Stimulated activated CD8-positive, alpha-beta memory T cell treated with anti-CD3 and anti-CD28 coated beads, Interleukin-15, amount 100 ng/mL, for 48 hours (primary cell): Measurements from ENCODE around the gene NCAPG2.

Experiments used
- DNase-seq, 2 donors: peaks; one replicate each; pipeline ENCODE4 v3.0.0-alpha.2; 2020; ENCODE audit warnings: low read depth in 2 of 2

NCAPG2 gene

DNA sequence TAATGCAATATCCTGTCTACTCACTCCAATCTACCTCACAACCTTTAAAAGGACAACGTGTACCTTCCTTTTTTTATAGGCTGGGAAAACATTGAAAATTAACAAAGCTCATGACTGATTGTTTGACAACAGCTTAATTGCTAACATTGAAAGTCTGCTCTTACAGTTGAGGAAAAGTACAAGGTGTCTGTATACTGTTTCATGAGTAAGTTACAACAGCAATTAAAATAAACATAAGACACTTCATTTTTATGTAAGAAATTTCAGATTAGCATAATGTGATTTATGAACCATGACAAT lies 28.6 kb upstream of the NCAPG2 start:
- no peak for DNase-seq

DNA sequence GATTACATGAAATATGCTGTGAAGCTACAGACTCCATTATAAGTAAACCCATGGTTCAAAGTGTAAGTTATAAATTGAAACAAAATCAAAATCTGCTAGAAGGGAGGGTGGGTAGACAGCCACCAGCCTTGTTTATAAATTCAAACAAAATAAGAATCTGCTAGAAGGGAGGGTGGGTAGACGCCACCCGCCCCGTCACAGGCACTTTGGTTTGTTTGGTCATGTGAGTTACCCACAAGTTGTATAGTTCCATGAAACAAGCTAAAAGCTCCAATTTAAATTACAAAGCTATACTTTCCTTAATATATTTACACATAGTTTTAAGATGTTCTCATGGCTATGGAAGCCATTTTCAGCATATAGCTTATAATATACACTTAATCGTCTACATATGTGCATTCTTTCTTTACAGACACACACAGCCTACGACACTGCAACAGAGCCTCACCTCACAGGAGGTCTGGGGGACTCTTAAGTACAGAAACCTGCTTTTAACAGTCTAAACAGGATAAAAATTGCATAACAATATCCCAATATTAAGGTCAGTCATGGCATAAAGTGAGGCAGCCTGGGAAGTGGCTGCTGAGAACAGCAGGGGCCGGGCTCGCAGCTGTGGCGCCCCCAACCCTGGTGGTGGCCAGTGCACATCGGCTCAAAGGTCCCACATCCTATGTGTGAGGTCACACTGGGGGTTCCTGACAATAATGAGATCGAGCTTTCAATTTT lies 28.1 kb upstream of the NCAPG2 start:
- DNase-seq = no peak

DNA sequence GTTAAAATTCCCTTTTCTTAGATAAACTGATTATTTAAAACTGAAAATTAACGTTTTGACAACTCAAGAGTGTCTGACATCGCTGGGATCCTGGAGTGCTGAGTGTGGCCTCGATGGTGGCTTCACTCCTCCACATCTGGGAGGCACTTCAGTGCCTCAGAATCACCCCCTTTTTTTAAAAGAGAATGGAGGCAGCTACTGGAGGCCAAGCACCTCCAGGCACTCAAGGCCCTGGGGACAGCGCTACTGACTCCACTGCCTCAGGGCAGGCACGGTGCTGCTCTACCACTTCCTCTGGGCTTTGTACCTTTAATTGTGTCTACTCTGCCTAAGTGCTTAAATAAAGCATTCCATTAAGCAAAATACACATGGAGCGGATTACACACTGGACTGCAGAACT lies 27.2 kb upstream of the NCAPG2 start:
- DNase-seq = no peak

DNA sequence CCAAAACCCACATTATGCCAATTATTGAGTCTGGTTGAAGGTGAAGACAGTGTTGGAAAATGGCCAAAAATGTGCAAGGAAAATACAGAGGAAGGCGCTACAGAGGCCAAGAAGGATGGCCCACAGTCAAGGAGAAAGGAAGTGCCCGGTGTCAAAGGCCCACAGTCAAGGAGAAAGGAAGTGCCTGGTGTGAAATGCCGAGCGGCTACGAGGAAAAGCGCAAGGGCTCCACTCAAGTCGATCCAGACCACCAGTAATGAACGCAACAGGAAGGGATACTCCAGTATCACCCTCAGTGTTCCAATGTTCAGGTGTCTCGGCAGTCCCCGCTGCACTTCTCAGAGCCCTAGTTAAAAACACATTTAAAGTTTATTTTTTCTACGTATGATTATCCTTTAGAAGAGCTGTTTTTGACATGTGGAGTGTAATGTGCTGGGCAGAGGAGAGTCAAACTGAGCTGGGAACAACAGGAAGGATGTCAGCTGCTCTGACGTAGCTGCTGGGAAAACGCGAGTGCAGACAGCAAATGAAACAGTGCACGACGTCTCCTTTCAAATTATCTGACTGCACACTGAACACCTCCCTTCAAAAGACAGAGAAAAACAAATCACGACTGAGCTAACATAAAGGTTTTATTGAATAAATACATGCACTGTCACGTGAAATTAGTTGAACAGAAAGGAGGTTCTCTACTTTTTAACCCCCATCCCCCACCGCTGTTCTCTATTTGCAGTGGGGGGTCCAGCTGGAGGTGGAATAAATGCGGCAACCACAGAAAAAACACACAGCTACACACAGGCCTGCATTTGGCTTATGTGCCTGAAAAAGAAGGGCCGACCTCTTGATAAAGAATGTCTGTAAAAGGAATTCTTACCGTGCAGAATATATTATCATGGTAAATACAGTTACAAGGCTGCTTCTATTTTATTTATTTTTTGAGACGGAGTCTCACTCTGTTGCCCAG lies 26.1 kb upstream of the NCAPG2 start:
- no peak for DNase-seq

DNA sequence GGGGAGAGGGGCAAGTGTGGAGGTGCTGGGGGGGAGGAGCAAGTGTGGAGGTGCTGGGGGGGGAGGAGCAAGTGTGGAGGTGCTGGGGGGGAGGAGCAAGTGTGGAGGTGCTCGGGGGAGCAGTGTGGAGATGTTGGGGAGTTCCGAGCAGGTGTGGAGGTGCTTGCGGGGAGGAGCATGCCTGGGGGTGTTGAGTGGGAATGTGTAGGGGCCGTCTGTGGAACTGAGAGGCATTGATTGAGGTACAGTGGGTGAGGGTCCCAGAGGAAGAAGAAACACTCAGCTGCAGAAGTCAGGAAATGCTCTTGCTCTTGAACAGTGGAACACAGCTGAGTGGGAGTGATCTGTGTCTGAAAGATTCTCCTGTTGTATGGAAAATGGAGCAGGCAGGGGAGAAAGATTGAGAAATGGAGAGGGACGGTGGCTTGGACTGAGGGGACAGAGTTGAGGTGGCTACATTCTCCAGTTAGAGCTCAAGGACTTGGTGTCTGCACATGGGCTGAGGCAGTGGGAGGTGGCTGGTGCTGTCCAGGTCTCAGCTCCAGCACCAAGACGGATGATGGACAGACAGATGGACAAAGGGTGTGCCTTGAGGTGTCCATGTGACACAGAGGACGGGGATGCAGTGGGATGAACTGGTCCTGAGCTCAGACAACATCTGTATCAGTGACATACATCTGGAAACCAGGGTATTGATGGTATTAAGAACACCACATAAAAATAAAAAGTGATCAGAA lies 25.2 kb upstream of the NCAPG2 start:
- DNase-seq = no peak

DNA sequence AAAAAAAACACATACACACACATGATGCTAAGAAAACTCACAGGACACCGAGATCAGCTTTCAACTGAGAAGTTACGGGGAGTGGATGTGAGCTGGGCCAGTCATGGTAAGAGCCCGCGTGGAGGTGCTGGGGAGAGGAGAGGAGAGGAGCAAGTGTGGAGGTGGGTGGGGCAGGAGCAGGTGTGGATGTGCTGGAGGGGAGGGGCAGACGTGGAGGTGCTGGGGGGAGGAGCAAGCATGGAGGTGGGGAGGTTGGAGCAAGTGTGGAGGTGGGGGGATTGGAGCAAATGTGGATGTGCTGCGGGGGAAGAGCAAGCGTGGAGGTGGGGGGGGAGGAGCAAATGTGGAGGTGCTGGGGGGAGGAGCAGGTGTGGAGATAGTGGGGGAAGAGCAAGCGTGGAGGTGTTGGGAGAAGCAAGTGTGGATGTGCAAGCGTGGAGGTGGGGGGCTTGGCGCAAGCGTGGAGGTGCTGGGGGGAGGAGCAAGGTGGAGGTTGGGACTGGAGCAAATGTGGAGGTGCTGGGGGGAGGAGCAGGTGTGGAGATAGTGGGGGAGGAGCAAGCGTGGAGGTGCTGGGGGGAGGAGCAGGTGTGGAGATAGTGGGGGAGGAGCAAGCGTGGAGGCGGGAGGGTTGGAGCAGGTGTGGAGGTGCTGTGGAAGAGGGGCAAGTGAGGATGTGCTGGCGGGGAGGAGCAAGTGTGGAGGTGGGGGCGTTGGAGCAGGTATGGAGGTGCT lies 24.5 kb upstream of the NCAPG2 start:
- no peak for DNase-seq

DNA sequence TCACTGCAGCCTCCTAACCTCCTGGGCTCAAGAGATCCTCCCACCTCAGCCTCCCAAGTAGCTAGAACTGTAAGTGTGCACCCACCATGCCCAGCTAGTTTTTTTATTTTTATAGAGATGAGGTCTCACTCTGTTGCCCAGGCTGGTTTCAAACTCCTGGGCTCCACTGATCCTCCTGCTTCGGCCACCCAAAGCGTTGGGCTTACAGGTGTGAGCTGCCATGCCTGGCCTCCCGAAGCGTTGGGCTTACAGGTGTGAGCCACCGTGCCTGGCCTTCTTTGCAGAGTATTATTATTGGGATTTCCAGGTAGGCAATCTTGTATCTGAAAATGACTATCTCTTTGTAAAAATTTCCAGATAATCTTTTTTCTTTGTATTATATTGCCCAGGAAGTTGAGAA lies 23.1 kb upstream of the NCAPG2 start:
- no peak for DNase-seq

DNA sequence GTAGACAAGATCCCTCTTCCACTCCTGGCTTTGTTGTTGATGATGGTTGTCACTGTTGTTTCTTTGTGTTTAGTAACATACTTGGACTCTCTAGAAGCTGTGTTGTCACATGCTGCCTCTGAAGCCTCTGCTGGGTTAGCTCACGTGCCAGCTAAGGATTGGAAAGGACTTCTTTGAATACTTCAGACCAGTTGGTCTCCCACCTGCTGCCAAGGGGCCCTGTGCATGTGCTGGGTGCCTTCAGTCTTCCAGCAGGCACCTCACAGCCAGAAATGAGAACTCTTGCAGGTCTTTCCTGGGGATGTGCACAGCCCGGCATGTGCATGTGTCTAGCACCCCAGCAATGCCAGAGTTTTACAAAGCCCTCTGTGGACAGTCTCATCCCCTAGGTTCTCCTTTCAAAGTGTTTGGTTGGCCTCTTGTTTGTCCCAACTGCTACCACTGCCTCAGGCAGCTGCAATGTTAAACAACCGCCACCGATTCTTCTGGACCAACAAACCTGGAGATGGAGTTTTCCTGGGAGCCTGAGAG lies 21.7 kb upstream of the NCAPG2 start:
- DNase-seq = no peak

DNA sequence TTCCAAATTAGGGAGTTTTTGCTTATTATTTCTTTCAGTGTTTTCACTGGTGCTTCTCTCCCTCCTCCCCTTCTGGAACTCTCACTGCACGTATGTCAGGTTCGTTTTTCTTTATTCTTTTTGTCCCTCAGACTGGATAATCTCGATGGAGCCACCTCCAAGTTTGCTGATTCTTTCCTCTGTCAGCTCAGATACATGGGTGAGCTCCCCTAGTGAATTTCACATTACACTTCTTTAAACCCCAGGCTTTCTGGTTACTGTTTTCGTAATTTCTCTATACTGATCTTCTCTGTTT lies 20.8 kb upstream of the NCAPG2 start:
- DNase-seq = no peak

DNA sequence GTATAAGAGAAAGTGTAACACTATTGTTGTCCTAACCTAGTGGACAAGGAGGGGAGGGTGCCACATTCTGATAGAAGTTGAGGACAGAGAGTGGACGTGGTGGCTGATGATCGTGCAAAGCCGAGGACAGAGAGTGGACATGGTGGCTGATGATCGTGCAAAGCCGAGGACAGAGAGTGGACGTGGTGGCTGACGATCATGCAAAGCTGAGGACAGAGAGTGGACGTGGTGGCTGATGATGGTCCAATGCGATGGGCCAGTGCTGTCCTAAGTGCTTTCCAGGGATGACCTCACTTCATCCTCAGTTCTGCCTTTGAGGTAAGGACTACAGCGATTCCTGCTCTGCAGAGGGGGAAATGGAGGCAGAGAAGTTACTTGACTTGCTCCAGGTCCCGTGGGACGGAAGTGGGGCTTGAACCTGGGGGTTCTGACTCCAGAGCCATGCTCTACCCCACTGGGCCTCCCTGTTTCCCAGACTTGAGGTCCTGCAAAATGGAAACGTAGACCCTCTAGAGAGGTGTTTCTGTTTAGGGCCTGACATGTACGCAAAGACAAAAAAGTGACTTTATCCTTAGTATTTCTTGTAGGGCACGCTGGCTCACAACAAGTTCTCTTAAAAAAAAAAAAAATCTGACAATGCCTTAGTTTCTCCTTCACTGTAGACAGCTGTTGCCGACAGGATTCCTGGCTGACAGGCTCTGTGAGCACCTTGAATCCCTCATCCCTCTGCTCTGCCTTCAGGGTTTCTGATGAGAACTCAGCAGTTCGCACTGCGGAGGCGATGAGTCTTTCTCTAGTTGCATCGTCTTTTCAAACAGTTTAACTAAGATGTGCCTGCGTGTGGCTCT lies 20.3 kb upstream of the NCAPG2 start:
- DNase-seq = no peak

DNA sequence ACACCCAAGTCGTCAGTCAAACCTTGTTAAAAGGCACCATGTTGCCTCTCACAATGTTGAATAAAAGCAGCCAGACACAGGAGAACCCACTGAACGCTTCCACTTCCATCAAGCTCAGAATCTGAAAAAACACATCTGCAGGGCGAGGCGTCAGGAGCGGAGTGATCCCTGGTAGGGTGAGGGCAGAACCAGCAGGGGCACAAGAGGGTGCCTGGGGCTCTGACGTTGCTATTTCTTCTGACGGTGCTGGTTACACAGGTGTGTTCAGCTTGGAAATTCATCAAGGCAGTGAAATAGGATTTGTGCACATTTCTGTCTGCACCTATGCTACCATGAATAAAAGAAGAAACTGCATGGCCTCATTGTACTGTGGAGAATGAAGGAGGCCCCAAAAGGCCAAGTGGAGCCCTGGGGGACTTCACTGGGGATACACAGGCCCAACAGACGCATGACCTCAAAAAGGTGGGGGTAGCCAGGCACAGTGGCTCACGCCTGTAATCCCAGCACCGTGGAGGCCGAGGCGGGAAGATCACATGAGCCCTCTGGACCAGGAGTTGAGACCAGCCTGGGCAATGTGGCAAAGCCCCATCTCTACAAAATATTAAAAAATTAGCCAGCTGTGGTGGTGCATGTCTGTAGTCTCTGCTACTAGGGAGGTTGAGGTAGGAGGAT lies 19.2 kb upstream of the NCAPG2 start:
- DNase-seq = no peak

DNA sequence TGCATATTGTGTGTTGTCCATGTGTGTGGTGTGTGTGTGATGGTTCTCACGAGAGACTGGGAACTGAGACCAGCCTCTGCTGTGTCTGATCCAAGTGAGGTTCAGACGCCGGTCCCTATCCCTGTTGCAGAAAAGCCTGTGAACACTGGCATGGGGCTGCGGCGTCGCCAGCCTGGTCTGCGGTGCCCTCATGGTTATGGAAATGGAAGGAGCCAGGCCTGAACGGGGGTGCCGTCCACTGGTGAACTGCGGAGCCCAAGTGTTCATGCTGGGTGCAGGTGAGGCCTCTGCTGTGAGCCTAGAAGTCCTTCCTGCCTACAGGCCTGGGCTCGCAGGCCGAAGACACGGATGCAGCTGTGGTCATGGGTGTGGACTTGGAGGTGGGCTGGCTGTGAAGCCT lies 18.7 kb upstream of the NCAPG2 start:
- no peak for DNase-seq

DNA sequence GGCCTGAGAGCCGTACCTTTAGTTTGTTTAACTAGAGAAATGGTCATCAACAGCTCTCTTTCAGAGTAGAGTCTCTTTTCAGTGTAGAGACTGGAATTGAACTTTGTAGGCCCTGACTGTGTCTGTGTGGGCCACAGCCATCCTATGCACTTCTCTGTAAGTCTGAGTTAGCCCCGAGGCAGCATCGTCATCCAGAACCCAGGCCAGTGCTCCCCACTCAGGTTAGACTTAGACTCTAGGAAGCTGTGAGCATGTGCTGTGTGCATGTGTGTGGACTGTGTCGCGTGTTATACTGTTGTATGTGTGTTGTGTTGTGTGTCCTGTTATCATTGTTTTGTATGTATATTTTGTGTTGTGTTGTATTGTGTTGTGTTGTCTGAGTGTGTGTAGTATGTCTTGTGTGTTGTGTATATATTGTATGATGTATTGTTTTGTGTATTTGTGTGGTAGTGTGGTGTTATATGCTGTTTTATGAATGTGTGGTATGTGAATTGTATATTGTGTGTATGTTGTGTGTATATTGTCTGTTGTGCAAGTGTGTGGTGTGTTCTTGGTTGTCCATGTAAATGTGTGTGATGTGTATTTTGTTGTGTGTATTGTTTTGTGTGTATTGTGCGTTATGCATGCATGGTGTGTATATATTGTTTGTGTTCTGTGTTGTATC lies 18.1 kb upstream of the NCAPG2 start:
- DNase-seq = no peak

DNA sequence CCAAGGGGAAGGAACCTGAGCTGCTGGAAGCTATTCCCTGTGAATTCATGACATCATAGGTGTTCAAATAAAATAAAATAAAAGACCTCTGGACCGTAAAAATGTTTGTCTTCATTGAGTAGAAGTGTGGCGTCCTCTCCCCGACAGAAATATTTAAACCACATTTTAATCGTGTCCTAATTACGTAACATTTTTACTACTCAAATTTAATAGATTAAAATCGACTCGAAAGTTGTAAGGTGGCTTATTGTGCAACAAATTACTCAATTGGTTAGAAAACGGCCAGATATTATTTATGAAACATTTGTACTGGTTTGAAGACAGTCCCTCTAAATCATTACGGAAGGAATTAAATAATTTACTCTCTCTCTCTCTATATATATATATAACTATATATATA lies 15.5 kb upstream of the NCAPG2 start:
- DNase-seq = no peak

DNA sequence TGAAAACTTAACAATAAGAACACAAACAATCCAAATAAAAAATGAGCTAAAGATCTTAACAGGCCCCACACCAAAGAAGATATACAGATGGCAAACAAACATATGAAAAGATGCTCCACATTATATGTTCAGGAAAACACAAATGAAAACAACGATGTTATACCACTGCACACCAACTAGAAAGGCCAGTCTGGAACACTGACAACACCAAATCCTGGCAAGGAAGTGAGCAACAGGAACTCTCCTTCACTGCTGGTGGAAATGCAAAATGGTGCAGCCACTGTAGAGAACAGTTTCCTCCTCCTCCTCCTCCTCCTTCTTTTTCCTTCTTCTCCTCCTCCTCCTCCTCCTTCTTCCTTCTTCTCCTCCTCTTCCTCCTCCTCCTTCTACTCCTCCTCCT lies 12.2 kb upstream of the NCAPG2 start:
- DNase-seq = no peak

DNA sequence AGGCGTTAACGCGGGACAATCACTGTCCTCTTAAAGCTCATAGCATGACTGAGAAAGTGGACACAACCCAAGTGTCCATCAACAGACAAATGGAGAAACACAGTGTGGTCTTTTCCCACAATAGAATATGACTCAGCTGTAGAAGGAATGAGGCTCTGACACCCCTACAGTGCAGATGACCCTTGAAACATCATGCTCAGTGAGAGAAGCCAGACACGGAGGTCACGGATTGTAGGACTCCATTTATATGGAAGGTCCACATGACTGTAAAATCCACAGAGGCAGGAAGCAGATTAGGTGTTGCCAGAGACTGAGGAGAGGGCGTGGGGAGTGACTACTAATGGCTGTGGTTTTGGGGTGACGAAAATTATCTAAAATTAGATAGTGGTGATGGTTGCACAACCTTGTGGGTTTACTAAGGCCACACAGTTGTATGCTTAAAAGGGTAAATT lies 6.1 kb upstream of the NCAPG2 start:
- DNase-seq = no peak

DNA sequence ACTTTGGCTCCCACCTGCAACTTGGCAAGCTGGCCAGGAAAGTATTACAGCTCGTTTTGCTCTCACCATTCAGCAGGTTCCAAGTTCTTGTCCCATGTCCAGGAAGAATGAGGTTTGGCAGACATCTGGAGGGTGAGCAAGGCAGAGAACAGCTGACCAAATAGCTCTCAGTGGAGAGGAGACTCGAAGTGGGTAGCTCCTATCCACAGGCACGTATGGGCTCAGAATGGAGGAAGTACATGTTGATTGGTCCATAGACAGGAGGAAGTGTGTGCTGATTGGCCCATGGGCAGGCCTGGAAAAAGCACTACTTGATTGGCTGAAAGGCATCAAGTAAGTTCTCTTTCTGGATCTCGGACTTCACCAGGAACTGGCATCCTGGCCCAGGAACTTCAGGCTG lies 3.0 kb upstream of the NCAPG2 start:
- DNase-seq = no peak

DNA sequence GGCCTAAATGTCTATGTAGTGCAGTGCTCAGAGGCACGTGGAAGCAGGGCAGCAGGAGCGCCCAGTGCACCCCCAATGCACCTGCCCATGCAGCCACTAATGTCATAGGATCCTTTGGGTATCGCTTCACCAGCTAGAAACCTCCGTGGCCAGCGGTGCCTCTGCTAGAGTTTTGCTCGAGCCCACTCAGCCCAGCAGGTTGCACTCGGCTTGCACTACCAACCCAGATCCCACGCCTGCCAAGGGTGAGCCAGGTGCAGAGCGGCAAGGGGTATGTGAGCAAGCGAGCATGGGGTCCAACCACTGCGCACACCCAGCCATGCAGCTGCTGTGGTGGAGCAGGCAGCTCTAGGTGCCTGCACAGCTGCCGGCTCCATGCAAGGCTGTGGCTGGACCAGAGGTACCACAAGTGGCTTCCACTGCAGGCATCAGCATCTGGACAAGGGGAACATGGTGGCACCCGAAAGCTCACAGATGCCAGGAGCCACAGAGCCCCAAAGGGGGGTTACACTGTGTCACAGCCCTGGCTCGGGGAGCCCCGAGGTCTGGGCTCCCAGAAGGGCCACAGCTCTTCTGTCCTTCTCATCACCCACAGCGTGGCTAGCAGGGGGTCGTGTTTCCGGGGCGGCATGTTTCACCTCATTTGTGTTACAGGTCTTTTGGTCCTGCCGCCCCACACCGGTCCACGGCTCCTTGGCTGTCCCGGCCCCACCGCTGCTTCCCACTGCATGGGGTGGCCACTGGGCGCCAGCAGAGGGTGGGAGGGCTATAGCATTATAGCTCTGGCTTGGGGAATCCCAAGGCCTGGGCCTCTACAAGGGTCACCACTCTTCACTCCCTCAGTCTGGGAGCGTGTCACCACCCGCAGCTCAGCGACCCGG lies 2.3 kb upstream of the NCAPG2 start:
- DNase-seq = no peak

DNA sequence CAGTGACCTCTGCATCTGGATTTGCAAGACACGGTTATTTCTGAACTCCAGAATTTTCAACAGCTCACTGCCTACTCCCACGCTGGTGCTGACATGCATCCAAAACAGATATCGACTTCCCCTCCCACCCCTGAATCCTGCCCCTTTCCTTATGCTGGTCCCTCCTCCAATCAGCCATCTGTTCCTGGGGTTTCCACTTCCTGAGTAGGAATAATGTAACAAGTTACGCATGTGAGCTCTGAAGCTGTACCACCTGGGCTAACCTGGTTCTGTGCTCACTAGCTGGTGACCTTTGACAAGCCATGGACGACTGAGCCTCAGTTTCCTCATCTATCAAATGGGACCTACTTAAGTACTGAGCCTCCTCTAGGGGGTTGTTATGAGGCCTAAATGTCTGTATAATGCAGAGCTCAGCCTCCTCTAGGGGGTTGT lies 1.7 kb upstream of the NCAPG2 start:
- DNase-seq = no peak
